Thyroid gland (tissue), 4 donors: ENCODE results near the gene SYNPO2. TPM values are rescaled to one million over a fixed set of nuclear protein-coding genes. Genes with fewer than 3 reads are reported as not detected.
"Not testable (repeated sequence)": the region's sequence is repeated elsewhere in the genome, so short reads cannot be mapped to it uniquely, and the experiment has no call there.

ENCODE experiments used
- DNase-seq, 2 donors: peaks; one replicate each; pipeline ENCODE4 v3.0.0-alpha.2; 2019
- H3K27ac ChIP-seq, 3 donors: fragments of 200-600 bp; sonication (generic); 1 replicate in 2 of 3; 2 replicates in 1 of 3; pipeline ENCODE4 v1.5.1; 2016 to 2019; ENCODE audit warnings: mild to moderate bottlenecking in 1 of 3, moderate library complexity in 1 of 3
- H3K27me3 ChIP-seq: fragments of 200-600 bp; sonication (generic); one replicate; pipeline ENCODE4 v1.5.1; 2019
- H3K36me3 ChIP-seq, 2 donors: fragments of 200-600 bp; sonication (generic); one replicate each; pipeline ENCODE4 v1.5.1; 2016 to 2019
- H3K4me1 ChIP-seq, 2 donors: fragments of 200-600 bp; sonication (generic); one replicate each; pipeline ENCODE4 v1.5.1; 2017 to 2019
- H3K4me3 ChIP-seq, 3 donors: fragments of 200-600 bp; sonication (generic); replicated peaks in 1 of 3; 1 replicate in 2 of 3; 2 replicates in 1 of 3; pipeline ENCODE4 v1.5.1; 2016; ENCODE audit warnings: mild to moderate bottlenecking in 1 of 3
- H3K9me3 ChIP-seq: fragments of 200-600 bp; sonication (generic); one replicate; pipeline ENCODE4 v1.5.1; 2017
- POLR2A ChIP-seq, 2 donors: fragments of 450-650 bp; IDR thresholded peaks; one replicate each; pipeline ENCODE4 v1.6.1; 2017; ENCODE audit warnings: antibody characterized with exemption in 2 of 2, mild to moderate bottlenecking in 2 of 2, moderate library complexity in 1 of 2
- WGBS, 2 donors: methylation state at CpG; one replicate each; pipeline ENCODE4 v1.1.5; 2017; 5-methylcytosine and 5-hydroxymethylcytosine counted together
- intact Hi-C: fragments of 100-400 bp; cut with DNase I; formaldehyde crosslinking; loops from one replicate; pipeline ENCODE4 v1.15.1; 2023
- total RNA-seq, 4 donors: library from RNA; depleted of rRNA; stranded (reverse); fragments of >200 nt; gene quantifications; one replicate each; pipeline ENCODE4 v1.2.3, GENCODE V29; 2016
- TF ChIP-seq, protein P1 (sequence below), 6 experiments: fragments of 200-600 bp in 3 of 6; fragments of 450-650 bp in 3 of 6; sonication (generic) in 3 of 6; IDR thresholded peaks; one replicate each; pipeline ENCODE4 v1.5.1; 2016 to 2019; ENCODE audit warnings: antibody characterized with exemption in 6 of 6, mild to moderate bottlenecking in 2 of 6, inconsistent platforms in 1 of 6, moderate library complexity in 1 of 6

SYNPO2 gene
- total RNA-seq, 4 donors from 2014 or later = 11.4 to 37.8 (median 23.8) TPM

DNA sequence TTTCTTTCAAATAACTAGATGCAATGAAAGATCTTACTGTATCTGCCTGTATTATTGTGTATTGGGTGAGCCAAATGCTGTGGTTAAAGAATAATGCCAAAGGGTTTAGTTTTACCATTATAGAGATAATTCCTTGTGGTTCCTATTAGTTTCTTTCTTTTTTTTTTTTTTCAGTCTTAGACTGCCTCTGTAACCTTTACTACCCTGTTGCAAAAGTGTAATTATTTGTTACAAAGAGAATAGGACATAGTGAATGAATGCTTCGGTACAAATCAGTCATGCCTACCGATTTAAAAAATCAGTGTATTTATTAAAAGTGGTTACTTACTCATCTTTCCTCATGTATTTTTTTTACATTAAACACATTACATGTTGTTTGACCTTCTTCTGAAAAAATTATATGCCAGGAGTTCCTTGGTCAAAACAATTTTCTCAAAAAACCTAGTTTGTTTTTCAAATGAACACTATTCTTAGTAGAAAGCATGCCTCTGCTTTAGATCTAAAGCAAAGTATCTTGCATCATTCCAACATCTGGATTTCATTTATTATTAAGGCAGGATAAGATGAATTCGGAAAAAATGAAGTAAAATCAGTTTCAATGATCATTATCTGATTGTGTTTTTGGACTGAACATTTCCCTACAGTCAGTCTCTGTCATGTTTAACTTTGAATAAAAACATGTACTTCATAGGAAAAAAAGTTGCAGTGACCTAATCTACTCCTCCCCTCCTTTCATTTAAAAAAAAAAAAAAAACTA is 21.2 kb upstream of the SYNPO2 start:
- TF ChIP-seq, protein P1, sequence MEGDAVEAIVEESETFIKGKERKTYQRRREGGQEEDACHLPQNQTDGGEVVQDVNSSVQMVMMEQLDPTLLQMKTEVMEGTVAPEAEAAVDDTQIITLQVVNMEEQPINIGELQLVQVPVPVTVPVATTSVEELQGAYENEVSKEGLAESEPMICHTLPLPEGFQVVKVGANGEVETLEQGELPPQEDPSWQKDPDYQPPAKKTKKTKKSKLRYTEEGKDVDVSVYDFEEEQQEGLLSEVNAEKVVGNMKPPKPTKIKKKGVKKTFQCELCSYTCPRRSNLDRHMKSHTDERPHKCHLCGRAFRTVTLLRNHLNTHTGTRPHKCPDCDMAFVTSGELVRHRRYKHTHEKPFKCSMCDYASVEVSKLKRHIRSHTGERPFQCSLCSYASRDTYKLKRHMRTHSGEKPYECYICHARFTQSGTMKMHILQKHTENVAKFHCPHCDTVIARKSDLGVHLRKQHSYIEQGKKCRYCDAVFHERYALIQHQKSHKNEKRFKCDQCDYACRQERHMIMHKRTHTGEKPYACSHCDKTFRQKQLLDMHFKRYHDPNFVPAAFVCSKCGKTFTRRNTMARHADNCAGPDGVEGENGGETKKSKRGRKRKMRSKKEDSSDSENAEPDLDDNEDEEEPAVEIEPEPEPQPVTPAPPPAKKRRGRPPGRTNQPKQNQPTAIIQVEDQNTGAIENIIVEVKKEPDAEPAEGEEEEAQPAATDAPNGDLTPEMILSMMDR (IDR thresholded peaks at IDR 0.05) = no peak
- no peak for TF ChIP-seq POLR2A (IDR thresholded peaks at IDR 0.05)
- no peaks in the 10 kb centered on the region for H3K36me3 ChIP-seq
- H3K4me1 ChIP-seq = no peaks in the 10 kb centered on the region
- 87 to 89% methylated on average over 3 of the region's 3 CpGs for WGBS, 2 donors
- no peak overlapping the region for H3K27ac ChIP-seq
- intact Hi-C loops = no loop called here
- DNase-seq = no peak
- H3K27me3 ChIP-seq = no peaks in the 10 kb centered on the region
- no peaks in the 10 kb centered on the region for H3K9me3 ChIP-seq
- no peak overlapping the region for H3K4me3 ChIP-seq

DNA sequence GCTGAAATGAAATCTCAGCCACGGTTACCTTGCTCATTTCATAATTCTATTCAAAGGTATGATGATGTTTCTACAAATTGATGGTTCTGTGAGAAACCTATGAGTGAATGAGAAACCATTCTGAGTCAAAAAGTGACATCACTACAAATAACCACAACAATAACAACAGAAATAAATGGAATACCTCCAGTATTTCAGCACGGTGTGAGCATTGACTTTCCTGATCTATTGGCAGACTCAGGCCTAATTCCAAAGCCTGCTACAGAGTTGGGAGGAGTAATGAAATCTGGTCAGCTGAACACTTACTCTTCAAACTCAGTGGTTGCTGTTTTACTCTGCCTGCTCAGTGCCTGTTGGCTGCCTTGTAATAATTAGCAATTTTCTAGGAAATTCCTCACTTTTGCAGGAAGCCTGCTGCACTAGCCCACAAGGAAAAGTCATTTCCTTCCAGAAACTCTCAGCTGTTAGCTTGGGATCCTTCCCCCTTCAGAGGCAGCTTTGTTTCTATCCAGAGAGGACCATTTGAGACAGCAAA is 18.8 kb upstream of the SYNPO2 start:
- intact Hi-C loops = no loop called here

DNA sequence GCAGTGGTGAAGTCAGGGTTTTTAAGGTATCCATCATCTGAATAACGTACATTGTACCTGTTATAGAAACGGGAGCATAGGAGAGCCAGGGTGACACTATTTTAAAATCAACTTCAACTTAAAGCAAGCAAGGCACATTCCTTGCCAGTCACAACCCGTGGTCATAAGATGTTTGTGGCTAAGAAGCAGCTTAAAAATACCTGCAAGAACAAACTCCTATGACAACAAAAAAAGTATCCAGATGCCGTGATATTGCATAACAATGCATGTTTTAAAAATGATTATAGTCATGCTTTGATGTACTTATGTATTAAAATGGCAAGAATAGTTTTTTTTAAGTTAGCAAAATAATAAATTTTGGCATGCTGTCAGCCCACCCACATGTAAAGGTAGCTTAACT is 16.5 kb upstream of the SYNPO2 start:
- Histone ChIP-seq H3K4me1 (no peaks in the 10 kb centered on the region), H3K9me3 (no peaks in the 10 kb centered on the region), H3K27ac (no peak overlapping the region), H3K27me3 (no peaks in the 10 kb centered on the region), H3K4me3 (no peak overlapping the region), H3K36me3 (no peaks in the 10 kb centered on the region)
- no peak for TF ChIP-seq POLR2A (IDR thresholded peaks at IDR 0.05)
- TF ChIP-seq, protein P1 (IDR thresholded peaks at IDR 0.05) = no peak
- DNase-seq = no peak
- 66 to 82% methylated on average over 4 of the region's 4 CpGs for WGBS, 2 donors
- intact Hi-C loops = no loop called here

More for the DNA sequence above, 18.8 kb upstream of the SYNPO2 start:
- H3K36me3 ChIP-seq = no peaks in the 10 kb centered on the region
- no peak for DNase-seq
- no peak overlapping the region for H3K27ac ChIP-seq
- no peak for TF ChIP-seq POLR2A (IDR thresholded peaks at IDR 0.05)
- TF ChIP-seq, protein P1 (IDR thresholded peaks at IDR 0.05) = no peak
- no peaks in the 10 kb centered on the region for H3K27me3 ChIP-seq
- no peak overlapping the region for H3K4me3 ChIP-seq
- H3K4me1 ChIP-seq = no peaks in the 10 kb centered on the region
- no peaks in the 10 kb centered on the region for H3K9me3 ChIP-seq
- 56 to 59% methylated on average over 2 of the region's 2 CpGs for WGBS, 2 donors

DNA sequence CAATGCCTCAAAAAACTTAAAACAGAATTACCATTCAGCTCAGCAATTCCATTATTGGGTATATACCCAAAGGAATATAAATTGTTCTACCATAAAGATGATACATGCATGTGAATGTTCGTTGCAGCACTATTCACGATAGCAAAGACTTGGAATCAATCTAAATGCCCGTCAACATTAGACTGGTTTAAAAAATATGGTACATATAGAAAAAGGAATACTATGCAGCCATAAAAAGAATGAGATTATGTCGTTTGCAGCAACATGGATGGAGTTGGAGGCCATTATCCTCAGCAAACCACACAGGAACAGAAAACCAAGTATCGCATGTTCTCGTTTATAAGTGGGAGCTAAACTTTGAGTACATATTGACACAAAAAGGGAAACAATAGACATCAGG is 10.9 kb upstream of the SYNPO2 start:
- WGBS, 2 donors = 93 to 97% methylated on average over 6 of the region's 6 CpGs
- Histone ChIP-seq H3K4me3 (no peak overlapping the region), H3K4me1 (no peaks in the 10 kb centered on the region), H3K36me3 (no peaks in the 10 kb centered on the region), H3K27ac (no peak overlapping the region), H3K27me3 (no peaks in the 10 kb centered on the region), H3K9me3 (no peaks in the 10 kb centered on the region)
- TF ChIP-seq, protein P1 (IDR thresholded peaks at IDR 0.05) = no peak
- no peak for TF ChIP-seq POLR2A (IDR thresholded peaks at IDR 0.05)
- intact Hi-C loops = no loop called here
- DNase-seq = no peak

DNA sequence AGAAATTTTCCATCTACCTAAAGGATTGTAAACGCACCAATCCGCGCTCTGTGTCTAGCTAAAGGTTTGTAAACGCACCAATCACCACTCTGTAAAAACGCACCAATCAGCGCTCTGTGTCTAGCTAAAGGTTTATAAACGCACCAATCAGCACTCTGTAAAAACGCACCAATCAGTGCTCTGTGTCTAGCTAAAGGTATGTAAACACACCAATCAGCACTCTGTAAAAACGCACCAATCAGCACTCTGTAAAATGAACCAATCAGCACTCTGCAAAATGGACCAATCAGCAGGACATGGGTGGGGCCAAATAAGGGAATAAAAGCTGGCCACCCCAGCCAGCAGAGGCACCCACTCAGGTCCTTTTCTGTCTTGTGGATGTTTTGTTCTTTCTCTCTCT is 10.1 kb upstream of the SYNPO2 start:
- intact Hi-C loops, H3K36me3 ChIP-seq, DNase-seq, H3K27ac ChIP-seq, H3K4me1 ChIP-seq, H3K9me3 ChIP-seq, H3K27me3 ChIP-seq, H3K4me3 ChIP-seq: not testable (repeated sequence)
- WGBS, 2 donors = 95 to 96% methylated on average over 9 of the region's 9 CpGs
